Hepatocyte (in vitro differentiated cells): Measurements from ENCODE around the gene CD300A. TPM values are rescaled to one million over a fixed set of nuclear protein-coding genes. Genes with fewer than 3 reads are reported as not detected.

ENCODE experiments used
- DNase-seq: peaks from one replicate; pipeline ENCODE4 v3.0.0-alpha.2; 2016; ENCODE audit warnings: low spot score
- H2AFZ ChIP-seq: fragments of 200-600 bp; sonication (generic); 2 replicates; pipeline ENCODE4 v1.6.0; 2016; ENCODE audit warnings: antibody characterized with exemption, mild to moderate bottlenecking
- H3K27ac ChIP-seq: fragments of 200-600 bp; sonication (generic); 2 replicates; pipeline ENCODE4 v1.5.1; 2016; ENCODE audit warnings: mild to moderate bottlenecking
- H3K27me3 ChIP-seq: fragments of 200-600 bp; sonication (generic); 2 replicates; pipeline ENCODE4 v1.6.1; 2016
- H3K36me3 ChIP-seq: fragments of 200-600 bp; sonication (generic); replicated peaks from 2 replicates; pipeline ENCODE4 v1.5.1; 2016; ENCODE audit warnings: low read depth; ENCODE audit not compliant: insufficient read depth
- H3K4me1 ChIP-seq: fragments of 200-600 bp; sonication (generic); 2 replicates; pipeline ENCODE4 v1.5.1; 2016; ENCODE audit warnings: mild to moderate bottlenecking, moderate library complexity; ENCODE audit not compliant: insufficient read depth
- H3K4me2 ChIP-seq: fragments of 200-600 bp; sonication (generic); 2 replicates; pipeline ENCODE4 v1.6.0; 2016
- H3K4me3 ChIP-seq: fragments of 200-600 bp; sonication (generic); 2 replicates; pipeline ENCODE4 v1.5.1; 2016; ENCODE audit warnings: mild to moderate bottlenecking
- H3K79me2 ChIP-seq: fragments of 200-600 bp; sonication (generic); 2 replicates; pipeline ENCODE4 v1.6.0; 2017; ENCODE audit warnings: mild to moderate bottlenecking
- H3K9me2 ChIP-seq: fragments of 200-600 bp; sonication (generic); replicated peaks from 2 replicates; pipeline ENCODE4 v1.6.0; 2017; ENCODE audit warnings: mild to moderate bottlenecking; ENCODE audit not compliant: insufficient read depth
- H3K9me3 ChIP-seq: fragments of 200-600 bp; sonication (generic); 2 replicates; pipeline ENCODE4 v1.5.1; 2016; ENCODE audit warnings: low read depth, mild to moderate bottlenecking
- H4K20me1 ChIP-seq: fragments of 200-600 bp; sonication (generic); 2 replicates; pipeline ENCODE4 v1.6.0; 2016; ENCODE audit warnings: mild to moderate bottlenecking; ENCODE audit not compliant: insufficient read depth, poor library complexity, severe bottlenecking
- CTCF ChIP-seq: fragments of 200-600 bp; sonication (generic); IDR thresholded peaks from 2 replicates; pipeline ENCODE4 v1.5.1; 2016; ENCODE audit warnings: antibody characterized with exemption, mild to moderate bottlenecking; ENCODE audit not compliant: poor library complexity
- EZH2 ChIP-seq: fragments of 200-600 bp; sonication (generic); IDR thresholded peaks from 2 replicates; pipeline ENCODE4 v1.6.1; 2016; ENCODE audit warnings: antibody characterized with exemption, mild to moderate bottlenecking, borderline replicate concordance
- EZH2phosphoT487 ChIP-seq: fragments of 200-600 bp; sonication (generic); IDR thresholded peaks from one replicate; pipeline ENCODE4 v1.6.1; 2018; ENCODE audit warnings: antibody characterized with exemption, mild to moderate bottlenecking, low read depth, moderate library complexity; ENCODE audit not compliant: unreplicated experiment, severe bottlenecking
- WGBS: methylation state at CpG from one replicate; pipeline ENCODE4 v1.1.6; 2016; ENCODE audit warnings: low lambda C conversion rate; ENCODE audit errors: missing lambda C conversion rate; 5-methylcytosine and 5-hydroxymethylcytosine counted together
- polyA plus RNA-seq: library from polyadenylated mRNA; unstranded; fragments of >200 nt; fragmentation: Nextera tagmentation; extraction: Ambion mirVana; gene quantifications from 2 replicates; pipeline ENCODE4 v1.2.1, GENCODE V29; 2016
- total RNA-seq: library from RNA; depleted of rRNA; stranded (reverse); fragments of >200 nt; gene quantifications from 2 replicates; pipeline ENCODE4 v1.2.3, GENCODE V29; 2014

CD300A gene
- total and polyA plus RNA-seq, 2 experiments from 2014 or later = 0.22 to 1.1 TPM

DNA sequence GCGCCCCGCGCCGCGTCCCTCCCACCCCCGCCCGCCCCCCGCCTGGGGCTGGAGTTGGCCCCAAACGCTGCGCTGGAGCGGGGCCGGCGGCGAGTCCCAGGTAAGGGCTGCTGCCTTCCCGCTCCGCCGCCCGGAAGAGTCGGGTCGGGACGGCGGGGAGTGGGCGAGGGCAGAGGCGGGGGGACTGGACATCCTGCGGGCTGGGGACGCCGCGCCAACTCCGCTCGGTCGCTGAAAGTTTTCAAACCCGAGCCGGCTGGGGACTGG lies 34.1 kb upstream of the CD300A start:
- peak overlapping the region; percentile 89 for H3K4me2 ChIP-seq
- no peaks in the 10 kb centered on the region for H3K9me3 ChIP-seq
- peaks cover 62% of the 10 kb centered on the region for H3K79me2 ChIP-seq
- H3K9me2 ChIP-seq = no peaks in the 10 kb centered on the region
- no peaks in the 10 kb centered on the region for H3K36me3 ChIP-seq
- H4K20me1 ChIP-seq = peaks cover 5% of the 10 kb centered on the region
- peaks cover 55% of the 10 kb centered on the region for H3K4me1 ChIP-seq
- peak overlapping the region; percentile 4 for H2AFZ ChIP-seq
- WGBS = 0% methylated on average over 14 of the region's 33 CpGs
- no peak for TF ChIP-seq CTCF
- TF ChIP-seq EZH2 = no peak
- TF ChIP-seq EZH2phosphoT487 = no peak
- peak overlapping the region; percentile 79 for H3K4me3 ChIP-seq
- H3K27ac ChIP-seq = peak overlapping the region; percentile 99
- DNase-seq = no peak
- no peaks in the 10 kb centered on the region for H3K27me3 ChIP-seq

GRCh38 chr17:74432766-74433391 lies 33.6 kb upstream of the CD300A start:
- Histone ChIP-seq H3K9me2 (no peaks in the 10 kb centered on the region), H3K36me3 (no peaks in the 10 kb centered on the region), H3K27ac (peak overlapping the region; percentile 99), H3K4me2 (peak overlapping the region; percentile 89), H3K4me1 (peaks cover 51% of the 10 kb centered on the region), H4K20me1 (peaks cover 11% of the 10 kb centered on the region), H3K4me3 (peak overlapping the region; percentile 79), H3K27me3 (no peaks in the 10 kb centered on the region), H3K79me2 (peaks cover 67% of the 10 kb centered on the region), H3K9me3 (no peaks in the 10 kb centered on the region), H2AFZ (no peak overlapping the region)
- WGBS = 3% methylated on average over 19 of the region's 23 CpGs
- DNase-seq = peak; percentile 53
- TF ChIP-seq CTCF = no peak
- no peak for TF ChIP-seq EZH2phosphoT487
- no peak for TF ChIP-seq EZH2

GRCh38 chr17:74433421-74434121 lies 32.9 kb upstream of the CD300A start:
- Histone ChIP-seq H3K27me3 (no peaks in the 10 kb centered on the region), H3K4me2 (peak overlapping the region; percentile 89), H3K4me1 (peaks cover 47% of the 10 kb centered on the region), H3K27ac (peak overlapping the region; percentile 99), H3K4me3 (peak overlapping the region; percentile 79), H2AFZ (no peak overlapping the region), H4K20me1 (peaks cover 17% of the 10 kb centered on the region), H3K36me3 (no peaks in the 10 kb centered on the region), H3K9me3 (no peaks in the 10 kb centered on the region), H3K79me2 (peaks cover 74% of the 10 kb centered on the region), H3K9me2 (no peaks in the 10 kb centered on the region)
- WGBS = 28% methylated on average over 16 of the region's 17 CpGs
- TF ChIP-seq EZH2phosphoT487 (no peak), CTCF (peak; percentile 19), EZH2 (no peak)
- DNase-seq = peak; percentile 82
